Activated CD4-positive, alpha-beta T cell treated with anti-CD3 and anti-CD28 coated beads, Interleukin-2, amount 50 U/mL, for 16 hours (primary cell): ENCODE results near the gene KLF2.
A peak's percentile ranks its signal among the peaks of the same experiment; 100 is the strongest.
"Not testable (repeated sequence)": the region's sequence is repeated elsewhere in the genome, so short reads cannot be mapped to it uniquely, and the experiment has no call there.

Source experiments
- DNase-seq: peaks from one replicate; pipeline ENCODE4 v3.0.0-alpha.2; 2020

Gene KLF2

GRCh38 chr19:16324384-16325160 lies at the start of gene KLF2:
Gene KLF2, plus strand, starts transcription at chr19:16324826. Its CDS starts 98 bp downstream, at chr19:16324924.
- peak; percentile 74 for DNase-seq

GRCh38 chr19:16280306-16280705 lies 44.3 kb upstream of the KLF2 start:
- DNase-seq = no peak

DNA sequence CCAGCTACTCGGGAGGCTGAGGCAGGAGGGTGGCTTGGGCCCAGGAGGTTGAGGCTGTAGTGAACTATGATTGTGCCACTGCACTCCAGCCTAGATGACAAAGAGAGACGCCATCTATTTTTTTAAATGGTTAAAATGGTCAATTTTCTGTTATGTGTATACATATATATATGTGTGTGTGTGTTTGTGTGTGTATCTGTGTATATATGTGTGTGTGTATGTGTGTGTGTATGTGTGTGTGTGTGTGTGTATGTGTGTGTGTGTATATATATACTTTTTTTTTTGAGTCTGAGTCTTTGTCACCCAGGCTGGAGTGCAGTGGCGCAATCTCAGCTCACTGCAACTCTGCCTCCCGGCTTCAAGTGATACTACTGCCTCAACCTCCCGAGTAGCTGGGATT lies 42.9 kb upstream of the KLF2 start:
- no peak for DNase-seq

DNA sequence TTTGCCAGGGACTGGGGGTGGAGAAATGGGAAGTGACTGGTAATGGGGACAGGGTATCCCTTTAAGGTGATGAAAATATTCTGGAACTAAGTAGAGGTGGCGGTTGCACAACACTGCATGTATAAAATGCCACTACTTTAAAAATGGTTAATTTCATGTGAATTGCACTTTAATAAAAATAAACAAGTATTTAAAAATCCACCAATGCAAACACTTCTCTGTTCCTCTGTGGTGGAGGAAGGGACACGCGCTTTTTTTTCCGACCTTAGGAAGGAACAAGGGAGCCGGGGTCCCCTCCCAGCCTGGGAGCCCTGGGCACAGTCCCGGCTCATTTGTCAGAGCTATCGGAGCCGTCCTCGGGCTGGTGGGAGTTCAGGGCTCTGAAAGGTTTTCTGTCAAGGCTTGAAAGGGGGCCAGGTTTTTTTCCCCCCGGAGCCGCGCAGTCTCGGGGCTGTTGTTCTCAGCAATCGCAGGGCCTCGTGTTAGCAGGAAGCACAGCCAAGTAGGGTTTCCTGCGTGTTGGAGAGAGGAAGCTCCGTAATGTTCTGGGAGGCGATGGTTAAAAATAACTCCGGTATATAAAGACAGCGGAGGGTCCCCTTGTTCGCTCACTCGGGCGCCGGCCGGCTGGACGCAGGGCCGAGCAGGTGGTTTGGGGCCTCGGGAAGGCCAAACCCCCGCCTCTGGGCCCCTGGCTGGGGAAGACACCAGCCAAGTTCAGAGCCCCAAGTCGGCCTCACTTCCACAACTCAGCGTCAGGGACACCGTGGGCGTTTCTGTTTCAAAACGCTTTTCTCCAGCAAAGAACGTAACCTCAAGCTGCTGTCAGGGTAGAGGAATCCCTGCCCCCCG lies 41.2 kb upstream of the KLF2 start:
- DNase-seq = peak; percentile 45

DNA sequence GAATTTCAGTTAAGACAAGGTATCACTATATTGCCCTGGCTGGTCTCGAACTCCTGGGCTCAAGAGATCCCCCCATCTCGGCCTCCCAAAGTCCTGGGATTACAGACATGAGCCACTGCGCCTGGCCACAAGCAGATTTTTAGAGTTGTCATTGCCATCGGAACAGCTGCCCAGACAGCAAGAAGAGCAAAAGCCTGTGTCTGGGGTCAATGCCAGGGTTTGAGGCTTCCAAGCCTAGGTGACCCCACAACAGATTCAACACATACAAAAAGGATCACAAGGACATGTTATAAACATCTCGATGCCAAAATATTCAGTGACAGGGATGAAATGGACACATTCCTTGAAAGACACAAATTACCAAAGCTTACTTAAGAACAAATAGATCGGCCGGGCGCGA lies 40.1 kb upstream of the KLF2 start:
- no peak for DNase-seq

- not testable (repeated sequence) for DNase-seq
Observed at GRCh38 chr19:16285079-16285478, 39.5 kb upstream of the KLF2 start.

- no peak for DNase-seq
Observed at GRCh38 chr19:16285769-16286498, 38.7 kb upstream of the KLF2 start.

GRCh38 chr19:16288544-16288943 lies 36.1 kb upstream of the KLF2 start:
- no peak for DNase-seq

- DNase-seq = no peak
Observed at GRCh38 chr19:16289594-16289993, 35.0 kb upstream of the KLF2 start.

DNA sequence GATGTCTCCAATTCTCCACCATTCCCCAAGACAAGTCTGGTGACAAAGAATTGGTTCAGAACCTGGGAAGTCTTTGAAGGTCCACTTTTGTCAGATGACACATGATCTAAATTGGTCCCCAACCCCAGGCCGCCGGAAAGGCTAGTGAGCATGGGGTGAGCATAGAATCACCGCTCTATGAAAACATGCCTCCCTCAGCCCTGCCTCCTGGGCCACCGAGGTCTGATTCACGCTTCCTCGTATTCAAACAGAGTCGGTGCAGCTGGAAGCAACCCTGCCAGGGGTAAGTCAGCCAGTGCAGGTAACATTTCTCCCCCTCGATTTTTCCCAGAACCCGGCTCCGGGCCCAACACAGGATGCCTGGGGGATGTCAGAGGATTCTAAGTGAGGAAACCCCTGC lies 33.9 kb upstream of the KLF2 start:
- no peak for DNase-seq

DNA sequence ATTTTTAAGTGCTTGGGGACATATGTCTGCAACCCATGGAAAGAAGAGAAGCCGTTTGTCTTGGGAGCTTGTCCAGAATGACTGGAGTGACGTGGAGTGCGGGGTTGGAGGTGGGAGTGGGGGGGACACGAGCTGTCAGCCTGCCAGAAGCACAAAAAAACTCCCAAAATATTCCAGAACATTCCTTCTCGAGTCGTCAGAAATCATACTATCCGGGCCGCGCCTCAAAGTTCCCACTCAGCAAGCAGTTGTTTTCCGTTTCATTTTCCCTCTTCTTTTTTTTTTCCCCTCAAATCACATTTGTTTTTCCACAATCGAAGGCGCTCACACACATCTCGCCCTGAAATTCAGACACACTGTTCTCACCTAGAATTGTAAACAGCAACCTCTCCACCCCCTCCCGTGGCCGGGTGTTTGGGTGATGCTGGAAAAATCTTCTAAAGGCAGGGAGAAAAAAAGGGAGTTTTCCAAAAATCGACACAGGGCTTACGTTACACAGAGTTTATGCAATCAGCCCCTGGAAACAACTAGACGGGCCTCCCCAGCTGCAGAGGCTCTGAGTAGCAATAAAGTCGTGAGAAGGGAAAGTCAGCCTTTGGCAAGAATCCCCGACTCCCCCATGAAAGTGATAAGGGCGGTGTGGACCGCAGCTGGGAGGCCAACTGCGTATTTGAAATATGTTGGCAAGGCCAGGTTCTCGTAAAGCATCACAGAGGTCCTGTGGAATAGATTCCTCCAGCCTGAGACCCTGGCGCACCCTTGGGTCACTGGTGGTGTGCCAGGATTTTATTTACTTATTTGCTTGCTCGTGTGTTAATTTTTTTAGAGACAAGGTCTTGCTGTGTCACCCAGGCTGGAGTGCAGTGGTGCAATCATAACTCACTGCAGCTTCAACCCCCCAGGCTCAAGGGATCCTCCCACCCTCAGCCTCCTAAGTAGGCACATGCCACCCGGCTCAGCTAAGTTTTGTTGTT lies 31.2 kb upstream of the KLF2 start:
- DNase-seq = no peak

DNA sequence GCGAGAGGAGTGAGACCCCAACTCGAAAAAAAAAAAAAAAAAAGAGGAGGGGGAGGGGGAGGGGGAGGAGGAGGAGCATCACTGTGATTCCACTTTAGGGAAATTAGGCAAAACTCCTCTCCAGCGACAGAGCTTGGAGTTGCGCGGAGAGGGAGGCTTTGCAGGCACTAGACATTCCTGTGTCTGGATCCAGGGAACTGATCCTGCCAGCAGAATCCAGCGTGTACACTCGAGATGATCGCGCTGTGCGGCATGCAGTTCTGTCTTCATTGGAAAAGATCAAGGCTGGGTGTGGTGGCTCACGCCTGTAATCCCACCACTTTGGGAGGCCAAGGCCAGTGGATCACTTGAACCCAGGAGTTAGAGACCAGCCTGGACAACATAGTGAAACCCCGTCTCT lies 29.6 kb upstream of the KLF2 start:
- DNase-seq = no peak

DNA sequence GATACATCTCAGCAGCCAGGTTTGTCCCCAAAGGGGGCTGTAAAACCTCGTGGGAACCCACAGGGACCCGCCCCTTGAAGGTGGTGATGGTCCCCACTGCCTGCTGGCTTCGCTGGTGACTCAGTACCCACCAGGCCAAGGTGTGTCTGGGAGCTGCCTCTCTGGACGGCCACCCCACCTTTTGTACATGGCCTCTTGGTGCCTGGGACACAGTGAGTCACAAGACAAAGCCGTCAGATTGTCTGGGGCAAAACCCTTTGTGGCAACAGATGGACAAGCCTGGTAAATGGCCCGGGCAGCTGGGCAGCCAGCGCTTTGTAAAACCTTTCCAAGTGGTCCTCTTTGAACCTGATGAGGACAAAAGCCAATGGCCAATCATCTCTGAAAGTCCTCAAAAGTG lies 27.9 kb upstream of the KLF2 start:
- DNase-seq = no peak

- no peak for DNase-seq
Observed at GRCh38 chr19:16297575-16298178, 26.9 kb upstream of the KLF2 start.

DNA sequence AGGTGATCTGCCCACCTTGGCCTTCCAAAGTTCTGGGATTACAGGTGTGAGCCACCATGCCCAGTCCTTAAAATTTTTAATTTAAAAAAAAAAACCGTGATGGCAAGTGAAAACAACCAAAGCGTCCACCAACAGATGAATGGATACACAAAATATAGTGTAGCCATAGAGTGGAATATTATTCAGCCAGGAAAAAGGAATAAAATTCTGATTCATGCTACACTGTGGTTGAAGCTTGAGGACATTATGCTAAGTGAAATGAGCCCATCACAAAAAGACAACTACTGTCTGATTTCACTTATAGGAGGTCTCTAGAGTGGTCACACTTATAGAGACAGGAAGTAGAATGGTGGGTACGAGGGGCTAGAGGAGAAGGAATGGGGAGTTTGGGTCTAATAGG lies 26.3 kb upstream of the KLF2 start:
- DNase-seq = no peak

- no peak for DNase-seq
Observed at GRCh38 chr19:16301999-16302694, 22.5 kb upstream of the KLF2 start.

DNA sequence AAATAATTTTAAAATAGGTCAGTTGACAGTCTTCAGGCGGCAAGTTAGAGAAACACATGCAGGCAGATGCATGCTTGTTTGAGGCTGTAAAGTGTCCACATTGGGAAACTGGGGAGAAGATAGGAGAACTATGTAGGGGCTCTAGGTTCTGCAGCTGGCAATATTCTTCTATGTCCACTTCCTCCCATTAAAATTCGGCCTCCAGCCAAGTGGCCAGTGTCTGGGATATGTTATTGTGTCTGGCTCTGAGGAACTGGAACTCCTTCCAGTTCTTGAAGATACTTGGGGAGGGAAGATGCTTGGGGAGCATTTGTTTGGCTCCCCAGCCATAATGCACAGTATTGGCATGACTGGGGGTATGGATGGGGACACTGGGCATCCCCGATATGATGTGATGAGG lies 20.9 kb upstream of the KLF2 start:
- no peak for DNase-seq

GRCh38 chr19:16304511-16304910 lies 20.1 kb upstream of the KLF2 start:
- not testable (repeated sequence) for DNase-seq

- not testable (repeated sequence) for DNase-seq
Observed at GRCh38 chr19:16305060-16305459, 19.6 kb upstream of the KLF2 start.

- DNase-seq = no peak
Observed at GRCh38 chr19:16306728-16307402, 17.8 kb upstream of the KLF2 start.

DNA sequence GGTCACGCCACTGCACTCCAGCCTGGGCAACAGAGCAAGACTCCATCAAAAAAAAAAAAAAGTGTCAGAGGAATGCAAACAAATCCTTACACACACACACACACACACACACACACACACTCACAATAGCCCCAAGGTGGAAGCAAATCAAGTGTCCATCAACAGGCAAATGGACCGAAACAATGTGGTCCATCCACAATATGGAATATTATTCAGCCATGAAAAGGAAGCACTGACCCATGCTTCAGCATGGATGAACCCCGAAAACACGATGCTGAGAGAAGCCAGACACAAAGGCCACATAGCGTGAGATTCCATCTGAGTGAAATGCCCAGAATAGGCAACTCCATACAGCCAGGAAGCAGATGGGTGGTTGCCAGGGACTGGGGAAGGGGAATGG lies 16.5 kb upstream of the KLF2 start:
- DNase-seq = no peak
